Measurements from ENCODE around the gene NAALADL1.

Gene NAALADL1

GRCh38 chr11:65086809-65087208, 28.5 kb upstream of the NAALADL1 start:
- no peak for TF ChIP-seq RARB (CRISPR knock-in tag; IDR thresholded peaks at IDR 0.05)
- TF ChIP-seq OSR1 (CRISPR knock-in tag; IDR thresholded peaks at IDR 0.05), result no peak
- no peak for TF ChIP-seq ARNTL (CRISPR knock-in tag; IDR thresholded peaks at IDR 0.05; ENCODE audit: borderline replicate concordance, low read depth)
- no peak for TF ChIP-seq CSRNP3 (CRISPR knock-in tag; IDR thresholded peaks at IDR 0.05)
- TF ChIP-seq ZFP30 (CRISPR knock-in tag; IDR thresholded peaks at IDR 0.05), result no peak
- no peak for TF ChIP-seq CSDC2 (CRISPR knock-in tag; IDR thresholded peaks at IDR 0.05)
- TF ChIP-seq ISL1 (CRISPR knock-in tag; IDR thresholded peaks at IDR 0.05), result no peak
- TF ChIP-seq ESRRG (CRISPR knock-in tag; IDR thresholded peaks at IDR 0.05), result no peak
- no peak for TF ChIP-seq GLIS3 (CRISPR knock-in tag; IDR thresholded peaks at IDR 0.05)
- no peak for TF ChIP-seq ZFP3 (CRISPR knock-in tag; IDR thresholded peaks at IDR 0.05)
- TF ChIP-seq PPARA (CRISPR knock-in tag; IDR thresholded peaks at IDR 0.05; ENCODE audit: borderline replicate concordance), result no peak
- TF ChIP-seq ZC3H10 (CRISPR knock-in tag; IDR thresholded peaks at IDR 0.05), result no peak
- no peak for TF ChIP-seq ZNF70 (CRISPR knock-in tag; IDR thresholded peaks at IDR 0.05)
- TF ChIP-seq POU6F1 (CRISPR knock-in tag; IDR thresholded peaks at IDR 0.05; ENCODE audit: borderline replicate concordance, low read depth), result no peak
- TF ChIP-seq PATZ1 (CRISPR knock-in tag; IDR thresholded peaks at IDR 0.05; ENCODE audit: borderline replicate concordance), result no peak
- TF ChIP-seq ZNF8 (CRISPR knock-in tag; IDR thresholded peaks at IDR 0.05), result no peak
- ATAC-seq, result no peak

GRCh38 chr11:65085446-65085845, 27.1 kb upstream of the NAALADL1 start:
- TF ChIP-seq PATZ1 (CRISPR knock-in tag; IDR thresholded peaks at IDR 0.05; ENCODE audit: borderline replicate concordance) (no peak), PPARA (CRISPR knock-in tag; IDR thresholded peaks at IDR 0.05; ENCODE audit: borderline replicate concordance) (no peak), ISL1 (CRISPR knock-in tag; IDR thresholded peaks at IDR 0.05) (no peak), ZNF565 (CRISPR knock-in tag; conservative IDR thresholded peaks at IDR 0.05; ENCODE audit: low read depth) (no peak), ZNF8 (CRISPR knock-in tag; IDR thresholded peaks at IDR 0.05) (no peak), TOX (CRISPR knock-in tag; IDR thresholded peaks at IDR 0.05; ENCODE audit: borderline replicate concordance) (no peak), CREB5 (CRISPR knock-in tag; IDR thresholded peaks at IDR 0.05; ENCODE audit: low read depth) (no peak), ESRRG (CRISPR knock-in tag; IDR thresholded peaks at IDR 0.05) (no peak), BACH2 (CRISPR knock-in tag; IDR thresholded peaks at IDR 0.05; ENCODE audit: borderline replicate concordance) (no peak), ZNF70 (CRISPR knock-in tag; IDR thresholded peaks at IDR 0.05) (no peak), POU6F1 (CRISPR knock-in tag; IDR thresholded peaks at IDR 0.05; ENCODE audit: borderline replicate concordance, low read depth) (no peak), ZC3H10 (CRISPR knock-in tag; IDR thresholded peaks at IDR 0.05) (no peak), ZFP3 (CRISPR knock-in tag; IDR thresholded peaks at IDR 0.05) (no peak), SNAI2 (CRISPR knock-in tag; IDR thresholded peaks at IDR 0.05) (no peak), GLIS3 (CRISPR knock-in tag; IDR thresholded peaks at IDR 0.05) (no peak)
- ATAC-seq, result no peak
